ENCODE measurements around the gene EPAS1.

EPAS1 gene

DNA sequence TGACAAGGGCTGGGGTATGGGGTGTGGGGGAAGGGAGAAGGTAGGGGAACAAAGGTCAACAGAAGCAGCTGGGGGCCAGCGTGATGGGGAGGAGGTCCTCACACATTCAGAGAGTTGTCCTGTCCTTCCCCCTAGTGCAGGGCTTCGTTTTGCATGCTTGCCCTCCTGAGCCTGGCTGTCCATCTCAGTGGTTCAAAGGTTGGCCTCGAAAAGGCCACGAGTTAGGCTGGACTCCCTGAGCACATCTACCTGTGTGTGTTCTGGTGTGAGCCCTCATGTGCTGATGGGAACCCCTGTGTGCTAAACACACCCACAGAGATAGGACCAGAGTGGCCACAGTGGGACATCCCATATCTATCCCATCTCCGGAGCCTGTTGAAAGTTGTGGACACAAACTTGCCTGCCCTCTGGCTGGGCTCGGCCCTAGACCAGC, 51.9 kb downstream of the EPAS1 start:
- TF ChIP-seq, protein P1, sequence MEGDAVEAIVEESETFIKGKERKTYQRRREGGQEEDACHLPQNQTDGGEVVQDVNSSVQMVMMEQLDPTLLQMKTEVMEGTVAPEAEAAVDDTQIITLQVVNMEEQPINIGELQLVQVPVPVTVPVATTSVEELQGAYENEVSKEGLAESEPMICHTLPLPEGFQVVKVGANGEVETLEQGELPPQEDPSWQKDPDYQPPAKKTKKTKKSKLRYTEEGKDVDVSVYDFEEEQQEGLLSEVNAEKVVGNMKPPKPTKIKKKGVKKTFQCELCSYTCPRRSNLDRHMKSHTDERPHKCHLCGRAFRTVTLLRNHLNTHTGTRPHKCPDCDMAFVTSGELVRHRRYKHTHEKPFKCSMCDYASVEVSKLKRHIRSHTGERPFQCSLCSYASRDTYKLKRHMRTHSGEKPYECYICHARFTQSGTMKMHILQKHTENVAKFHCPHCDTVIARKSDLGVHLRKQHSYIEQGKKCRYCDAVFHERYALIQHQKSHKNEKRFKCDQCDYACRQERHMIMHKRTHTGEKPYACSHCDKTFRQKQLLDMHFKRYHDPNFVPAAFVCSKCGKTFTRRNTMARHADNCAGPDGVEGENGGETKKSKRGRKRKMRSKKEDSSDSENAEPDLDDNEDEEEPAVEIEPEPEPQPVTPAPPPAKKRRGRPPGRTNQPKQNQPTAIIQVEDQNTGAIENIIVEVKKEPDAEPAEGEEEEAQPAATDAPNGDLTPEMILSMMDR (IDR thresholded peaks at IDR 0.05; ENCODE audit: poor library complexity, severe bottlenecking) = no peak
- H3K4me3 ChIP-seq (ENCODE audit: severe bottlenecking) = no peak overlapping the region
- no peak for DNase-seq (ENCODE audit: low spot score)
- no peak for ATAC-seq (ENCODE audit: low read depth)
- H3K4me1 ChIP-seq (ENCODE audit: insufficient read depth, poor library complexity, severe bottlenecking) = no peaks in the 10 kb centered on the region
- no peaks in the 10 kb centered on the region for H3K9me3 ChIP-seq (ENCODE audit: severe bottlenecking)
- H3K27ac ChIP-seq (ENCODE audit: poor library complexity, severe bottlenecking) = no peak overlapping the region
- H3K36me3 ChIP-seq (ENCODE audit: low read depth) = peaks cover 98% of the 10 kb centered on the region
- no peaks in the 10 kb centered on the region for H3K27me3 ChIP-seq (ENCODE audit: insufficient read depth, poor library complexity, severe bottlenecking)

DNA sequence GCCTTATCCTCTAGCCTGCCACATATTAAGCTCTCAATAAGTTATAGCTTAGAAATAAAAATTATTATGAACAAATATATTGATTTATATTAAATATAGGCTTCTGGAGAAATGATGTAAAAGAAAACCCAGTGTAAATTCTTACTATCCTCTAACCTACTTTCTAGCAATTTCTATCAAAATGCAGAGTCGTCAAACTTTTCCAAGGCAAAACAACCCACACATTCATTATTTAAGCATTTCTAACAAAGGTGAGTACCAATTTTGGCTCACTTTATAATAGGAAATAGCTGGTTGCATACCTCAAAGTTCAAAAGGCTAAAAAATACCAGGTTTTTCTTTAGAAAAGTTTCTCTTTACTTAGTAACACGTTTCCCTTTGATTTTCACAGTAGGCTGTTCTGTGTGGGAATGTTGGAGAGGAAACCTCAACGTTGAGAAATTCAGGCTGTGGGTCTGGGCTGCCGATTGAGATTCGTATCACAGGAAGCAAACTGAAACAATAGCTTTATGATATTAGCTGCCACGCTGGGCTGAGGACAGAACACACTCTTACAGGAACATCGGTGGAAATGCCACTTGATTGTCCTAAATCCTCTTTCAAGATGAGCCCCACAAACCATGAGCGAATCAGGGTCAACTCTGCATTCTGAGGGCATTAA, 53.0 kb downstream of the EPAS1 start:
- TF ChIP-seq, protein P1 (IDR thresholded peaks at IDR 0.05; ENCODE audit: poor library complexity, severe bottlenecking) = no peak
- Histone ChIP-seq H3K27ac (ENCODE audit: poor library complexity, severe bottlenecking) (no peak overlapping the region), H3K9me3 (ENCODE audit: severe bottlenecking) (no peaks in the 10 kb centered on the region), H3K4me3 (ENCODE audit: severe bottlenecking) (no peak overlapping the region), H3K36me3 (ENCODE audit: low read depth) (peaks cover 95% of the 10 kb centered on the region), H3K4me1 (ENCODE audit: insufficient read depth, poor library complexity, severe bottlenecking) (no peaks in the 10 kb centered on the region), H3K27me3 (ENCODE audit: insufficient read depth, poor library complexity, severe bottlenecking) (no peaks in the 10 kb centered on the region)
- DNase-seq (ENCODE audit: low spot score) (no peak), ATAC-seq (ENCODE audit: low read depth) (no peak)

DNA sequence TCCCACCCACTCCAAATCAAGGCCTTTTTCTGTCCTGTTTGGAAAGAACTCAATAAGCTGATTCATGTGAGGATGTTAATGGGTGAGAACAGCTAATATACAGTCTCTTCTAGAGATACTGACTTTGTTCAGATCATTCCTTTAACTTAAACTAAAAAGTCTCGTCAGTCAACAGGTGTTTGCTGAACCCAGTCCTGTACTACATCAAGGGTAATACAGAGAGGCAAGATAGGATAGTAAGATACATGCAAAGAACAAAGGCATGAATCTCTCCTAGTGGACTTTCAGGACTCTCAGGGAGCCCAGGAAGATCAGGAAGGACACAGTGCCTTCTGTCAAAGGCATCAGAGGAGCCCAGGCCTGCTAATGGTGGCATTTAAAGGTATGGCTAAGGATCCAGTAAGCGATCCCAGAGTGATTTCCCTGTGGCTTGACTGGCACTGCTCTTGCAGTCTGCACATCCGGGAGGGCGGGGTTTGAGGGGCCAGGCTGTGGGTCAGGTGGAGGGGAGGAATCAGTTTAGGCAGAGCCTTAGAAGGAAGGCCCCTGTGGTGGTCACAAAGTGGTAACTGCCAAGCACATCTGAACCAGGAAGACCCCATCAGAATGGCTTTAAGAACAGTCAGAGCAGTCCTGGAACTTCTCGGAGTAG, 54.0 kb downstream of the EPAS1 start:
- DNase-seq (ENCODE audit: low spot score) (no peak), ATAC-seq (ENCODE audit: low read depth) (no peak)
- H3K4me3 ChIP-seq (ENCODE audit: severe bottlenecking) = no peak overlapping the region
- H3K36me3 ChIP-seq (ENCODE audit: low read depth) = peaks cover 95% of the 10 kb centered on the region
- no peaks in the 10 kb centered on the region for H3K27me3 ChIP-seq (ENCODE audit: insufficient read depth, poor library complexity, severe bottlenecking)
- TF ChIP-seq, protein P1 (IDR thresholded peaks at IDR 0.05; ENCODE audit: poor library complexity, severe bottlenecking) = no peak
- no peaks in the 10 kb centered on the region for H3K4me1 ChIP-seq (ENCODE audit: insufficient read depth, poor library complexity, severe bottlenecking)
- H3K27ac ChIP-seq (ENCODE audit: poor library complexity, severe bottlenecking) = no peak overlapping the region
- no peaks in the 10 kb centered on the region for H3K9me3 ChIP-seq (ENCODE audit: severe bottlenecking)

DNA sequence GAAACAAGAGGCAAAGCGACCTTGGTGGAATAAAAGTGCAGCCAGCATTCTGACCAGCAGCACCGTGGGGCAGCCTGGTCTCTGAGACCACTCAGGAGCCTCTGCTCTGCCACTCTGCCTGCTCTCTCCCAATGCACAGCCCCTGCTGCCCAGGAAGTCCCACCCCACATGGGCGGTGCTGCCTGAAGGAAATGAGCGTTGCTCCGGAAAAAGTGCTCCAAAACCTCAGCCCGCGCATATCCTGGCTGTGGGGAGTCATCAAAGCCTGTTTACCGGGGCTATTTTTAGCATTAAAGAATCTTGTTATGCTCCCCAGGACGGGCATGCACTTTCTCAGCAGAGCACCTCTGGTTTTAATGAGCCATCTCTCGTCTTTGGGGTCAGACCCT, 54.5 kb downstream of the EPAS1 start:
- no peak overlapping the region for H3K4me3 ChIP-seq (ENCODE audit: severe bottlenecking)
- TF ChIP-seq, protein P1 (IDR thresholded peaks at IDR 0.05; ENCODE audit: poor library complexity, severe bottlenecking) = no peak
- ATAC-seq (ENCODE audit: low read depth) (no peak), DNase-seq (ENCODE audit: low spot score) (no peak)
- H3K27me3 ChIP-seq (ENCODE audit: insufficient read depth, poor library complexity, severe bottlenecking) = no peaks in the 10 kb centered on the region
- H3K36me3 ChIP-seq (ENCODE audit: low read depth) = peaks cover 95% of the 10 kb centered on the region
- H3K9me3 ChIP-seq (ENCODE audit: severe bottlenecking) = no peaks in the 10 kb centered on the region
- no peak overlapping the region for H3K27ac ChIP-seq (ENCODE audit: poor library complexity, severe bottlenecking)
- no peaks in the 10 kb centered on the region for H3K4me1 ChIP-seq (ENCODE audit: insufficient read depth, poor library complexity, severe bottlenecking)

DNA sequence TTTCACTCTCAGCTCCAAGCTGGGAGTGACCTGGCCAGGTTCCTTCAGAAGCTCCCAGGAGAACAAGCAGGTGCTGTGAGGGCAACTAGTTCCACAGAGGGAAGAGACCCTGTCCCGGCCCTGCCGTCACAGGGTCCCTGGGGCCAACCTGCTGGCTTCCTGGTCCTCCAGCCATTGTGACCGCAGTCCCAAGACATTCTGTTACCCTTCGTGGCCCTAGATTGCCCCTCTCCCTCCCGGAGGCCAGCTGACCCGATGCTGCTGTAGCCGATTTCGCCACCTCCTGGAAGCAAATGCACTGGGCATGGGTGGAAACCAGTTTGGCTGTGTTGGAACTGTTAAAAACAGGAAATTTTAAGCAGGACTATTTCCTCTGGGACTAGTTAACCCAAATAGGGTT, 55.4 kb downstream of the EPAS1 start:
- ATAC-seq (ENCODE audit: low read depth) (no peak), DNase-seq (ENCODE audit: low spot score) (no peak)
- Histone ChIP-seq H3K27ac (ENCODE audit: poor library complexity, severe bottlenecking) (no peak overlapping the region), H3K36me3 (ENCODE audit: low read depth) (peaks cover 95% of the 10 kb centered on the region), H3K4me3 (ENCODE audit: severe bottlenecking) (no peak overlapping the region), H3K4me1 (ENCODE audit: insufficient read depth, poor library complexity, severe bottlenecking) (no peaks in the 10 kb centered on the region), H3K27me3 (ENCODE audit: insufficient read depth, poor library complexity, severe bottlenecking) (no peaks in the 10 kb centered on the region), H3K9me3 (ENCODE audit: severe bottlenecking) (no peaks in the 10 kb centered on the region)
- TF ChIP-seq, protein P1 (IDR thresholded peaks at IDR 0.05; ENCODE audit: poor library complexity, severe bottlenecking) = no peak

All from RWPE2 (cell line).